Measurements from ENCODE around the gene FBRSL1.

DNA sequence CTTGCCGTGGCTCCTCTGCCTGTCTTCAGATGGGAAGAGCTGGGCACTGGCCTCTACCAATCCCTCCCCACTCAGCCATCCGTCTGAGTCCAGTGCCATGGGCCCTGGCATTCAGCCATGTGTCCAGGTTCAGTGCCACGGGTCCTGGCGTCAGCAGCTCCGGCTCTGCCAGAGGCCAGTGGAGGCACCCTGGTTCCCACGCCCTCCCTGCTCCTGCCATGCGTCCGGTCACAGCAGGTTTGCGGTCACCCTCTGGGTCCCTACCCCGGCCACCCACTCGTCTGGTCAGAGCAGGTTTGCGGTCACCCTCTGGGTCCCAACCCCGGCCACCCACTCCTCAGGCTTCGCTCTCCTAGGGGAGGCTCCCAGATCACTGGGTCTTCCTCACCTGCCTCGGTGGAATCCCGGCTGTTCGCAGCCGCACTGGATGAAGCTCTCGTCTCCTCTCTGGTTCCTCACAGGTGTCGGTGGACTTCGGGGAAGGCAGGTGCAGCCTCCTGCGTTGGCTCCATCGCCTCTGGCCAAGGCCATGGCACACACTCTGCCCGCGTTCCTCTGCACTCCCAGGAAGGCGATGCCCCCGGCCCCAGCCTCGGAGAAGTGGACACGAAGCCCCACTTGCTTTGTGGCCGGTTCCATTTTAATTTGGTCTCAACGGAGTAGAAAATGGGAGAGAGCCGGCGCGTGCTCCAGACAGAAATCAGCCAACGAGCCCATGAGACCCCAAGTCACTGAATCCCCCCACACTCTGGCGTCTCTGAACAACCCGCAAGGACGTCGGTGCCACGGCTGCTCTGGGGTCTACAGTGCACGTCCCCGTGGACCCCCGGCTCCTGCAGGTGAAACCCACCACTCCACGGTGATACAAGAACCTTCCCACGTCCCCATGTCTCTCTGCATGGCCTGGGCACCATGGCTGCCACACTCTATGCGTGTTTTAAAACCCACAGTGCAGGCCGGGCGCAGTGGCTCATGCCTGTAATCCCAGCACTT is 47.8 kb upstream of the FBRSL1 start:
- no peak for TF ChIP-seq POLR2A (IDR thresholded peaks at IDR 0.05; ENCODE audit: low read length)
- TF ChIP-seq GATA1 (IDR thresholded peaks at IDR 0.05; ENCODE audit: low read depth, low read length) = no peak

Measured in erythroblast (primary cell).